HAP-1 (cell line): Measurements from ENCODE around the gene DPP9.

ENCODE experiments used
- DNase-seq, 2 experiments: peaks; one replicate each; pipeline ENCODE4 v3.0.0-alpha.2; 2016 to 2020; ENCODE audit warnings: low spot score in 2 of 2
- H3K27me3 ChIP-seq: fragments of 250-450 bp; sonication (Bioruptor Pico); 2 replicates; pipeline ENCODE4 v1.5.1; 2020; ENCODE audit warnings: low read depth, mild to moderate bottlenecking, moderate library complexity
- H3K36me3 ChIP-seq: fragments of 250-450 bp; sonication (Bioruptor Pico); replicated peaks from 2 replicates; pipeline ENCODE4 v1.5.1; 2020; ENCODE audit warnings: mild to moderate bottlenecking
- H3K4me1 ChIP-seq: fragments of 250-450 bp; sonication (Bioruptor Pico); 2 replicates; pipeline ENCODE4 v1.5.1; 2020; ENCODE audit warnings: mild to moderate bottlenecking
- H3K4me3 ChIP-seq: fragments of 250-450 bp; sonication (Bioruptor Pico); 2 replicates; pipeline ENCODE4 v1.5.1; 2020; ENCODE audit warnings: mild to moderate bottlenecking, moderate library complexity
- H3K9me3 ChIP-seq: fragments of 250-450 bp; sonication (Bioruptor Pico); 2 replicates; pipeline ENCODE4 v1.5.1; 2020; ENCODE audit warnings: mild to moderate bottlenecking, moderate library complexity
- in situ Hi-C: fragments of 300-500 bp; cut with MboI; formaldehyde crosslinking; loops from 3 replicates; pipeline ENCODE4 v1.14.3; 2020; ENCODE audit warnings: low sequenced_read_pairs, inconsistent platforms, mixed read lengths

Gene DPP9

DNA sequence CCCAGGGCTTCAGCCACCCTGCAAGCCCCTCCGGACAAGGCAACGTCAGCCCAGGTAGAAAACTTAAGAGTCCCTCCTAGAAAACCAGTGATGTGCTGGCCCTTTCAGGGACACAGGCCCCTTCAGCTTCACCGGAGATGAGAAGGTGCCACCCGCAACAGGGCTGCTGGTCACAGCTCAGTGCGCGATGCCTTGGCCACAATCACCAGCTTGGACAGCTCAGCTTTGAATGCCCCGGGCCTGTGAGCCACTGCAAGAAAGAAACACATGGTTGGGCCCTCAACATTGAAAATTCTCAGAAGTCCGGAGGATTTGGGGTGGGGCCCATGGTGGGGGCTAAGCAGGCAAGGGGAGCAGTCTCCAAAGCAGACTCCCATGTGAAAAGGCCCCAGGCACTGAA is 65.8 kb downstream of the DPP9 start:
- H3K36me3 ChIP-seq, result peaks cover 53% of the 10 kb centered on the region
- in situ Hi-C loops, result no loop called here
- no peak overlapping the region for H3K4me3 ChIP-seq
- DNase-seq, result no peak
- H3K9me3 ChIP-seq, result no peaks in the 10 kb centered on the region
- no peaks in the 10 kb centered on the region for H3K27me3 ChIP-seq
- H3K4me1 ChIP-seq, result no peaks in the 10 kb centered on the region

DNA sequence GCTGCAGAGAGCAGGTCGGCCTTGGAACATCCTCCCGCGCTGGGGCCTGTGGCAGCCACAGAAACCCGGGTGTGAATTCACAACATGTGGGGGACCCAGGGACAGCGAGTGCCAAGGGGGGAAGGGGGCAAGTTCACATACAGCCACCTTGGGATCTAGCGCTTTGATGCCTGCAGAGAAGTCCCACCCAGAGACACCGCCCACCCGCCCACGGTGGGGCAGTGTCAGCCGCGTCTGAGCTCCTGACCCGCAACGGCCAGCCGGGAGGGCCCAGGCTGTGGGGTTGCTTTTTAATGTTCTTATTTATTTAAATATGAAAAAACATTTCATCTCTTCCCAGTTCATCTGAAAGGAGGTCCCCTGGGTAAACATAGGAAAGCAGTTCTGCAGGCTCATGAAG is 66.4 kb downstream of the DPP9 start:
- no peak for DNase-seq
- Histone ChIP-seq H3K27me3 (no peaks in the 10 kb centered on the region), H3K4me1 (no peaks in the 10 kb centered on the region), H3K9me3 (no peaks in the 10 kb centered on the region), H3K36me3 (peaks cover 51% of the 10 kb centered on the region), H3K4me3 (no peak overlapping the region)
- in situ Hi-C loops, result no loop called here

- no peaks in the 10 kb centered on the region for H3K27me3 ChIP-seq
- H3K4me1 ChIP-seq, result no peaks in the 10 kb centered on the region
- DNase-seq, result no peak
- in situ Hi-C loops, result no loop called here
- peaks cover 53% of the 10 kb centered on the region for H3K36me3 ChIP-seq
- no peaks in the 10 kb centered on the region for H3K9me3 ChIP-seq
- no peak overlapping the region for H3K4me3 ChIP-seq
Observed at GRCh38 chr19:4656102-4656501, 67.5 kb downstream of the DPP9 start.

DNA sequence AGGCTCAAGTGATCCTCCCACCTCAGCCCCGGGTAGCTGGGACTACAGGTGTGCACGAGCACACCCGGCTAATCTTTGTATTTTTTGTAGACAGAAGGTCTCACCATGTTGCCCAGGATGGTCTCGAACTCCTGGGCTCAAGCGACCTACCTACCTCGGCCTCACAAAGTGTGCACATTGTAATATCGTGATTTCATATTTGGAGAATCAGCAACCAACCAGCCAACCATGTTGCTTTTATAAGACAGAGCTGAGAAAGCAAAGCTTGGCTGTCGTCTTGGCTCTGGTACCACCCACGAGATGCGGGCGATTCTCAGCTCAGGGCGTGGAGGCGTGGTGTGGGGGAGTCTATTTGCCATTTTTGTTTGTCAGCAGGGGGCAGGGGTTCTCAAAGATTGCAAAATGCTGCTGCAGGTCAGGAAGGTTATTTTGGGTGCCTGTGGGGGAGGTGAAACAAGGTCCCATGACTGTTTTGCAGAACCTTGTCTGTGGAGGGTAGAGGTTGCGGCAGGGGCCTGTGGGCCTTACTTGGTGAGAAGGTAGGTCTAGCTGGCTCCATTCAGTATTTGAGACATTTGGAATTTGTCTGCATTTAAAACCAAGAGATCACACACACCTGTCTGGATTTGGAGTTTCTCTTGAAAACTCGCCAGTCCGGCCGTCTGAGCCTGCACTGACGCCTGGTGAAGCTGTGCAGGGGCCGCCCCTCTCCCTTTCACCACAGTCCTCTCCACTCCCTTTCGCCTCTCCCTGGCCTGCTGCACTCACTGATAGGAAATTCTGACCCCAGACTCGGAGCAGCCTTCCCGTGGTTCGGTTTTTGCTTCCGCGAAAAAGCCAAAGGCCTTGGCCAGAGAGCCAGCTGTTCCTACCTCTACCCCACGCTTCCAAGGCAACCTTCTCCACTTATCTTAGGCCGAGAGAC is 68.9 kb downstream of the DPP9 start:
- Histone ChIP-seq H3K36me3 (peaks cover 41% of the 10 kb centered on the region), H3K4me1 (no peaks in the 10 kb centered on the region), H3K4me3 (no peak overlapping the region), H3K27me3 (no peaks in the 10 kb centered on the region), H3K9me3 (no peaks in the 10 kb centered on the region)
- in situ Hi-C loops, result no loop called here
- no peak for DNase-seq

GRCh38 chr19:4653793-4654436 is 69.7 kb downstream of the DPP9 start:
- H3K36me3 ChIP-seq, result peaks cover 34% of the 10 kb centered on the region
- in situ Hi-C loops, result no loop called here
- DNase-seq, result no peak
- no peaks in the 10 kb centered on the region for H3K9me3 ChIP-seq
- H3K27me3 ChIP-seq, result no peaks in the 10 kb centered on the region
- H3K4me3 ChIP-seq, result no peak overlapping the region
- H3K4me1 ChIP-seq, result no peaks in the 10 kb centered on the region

DNA sequence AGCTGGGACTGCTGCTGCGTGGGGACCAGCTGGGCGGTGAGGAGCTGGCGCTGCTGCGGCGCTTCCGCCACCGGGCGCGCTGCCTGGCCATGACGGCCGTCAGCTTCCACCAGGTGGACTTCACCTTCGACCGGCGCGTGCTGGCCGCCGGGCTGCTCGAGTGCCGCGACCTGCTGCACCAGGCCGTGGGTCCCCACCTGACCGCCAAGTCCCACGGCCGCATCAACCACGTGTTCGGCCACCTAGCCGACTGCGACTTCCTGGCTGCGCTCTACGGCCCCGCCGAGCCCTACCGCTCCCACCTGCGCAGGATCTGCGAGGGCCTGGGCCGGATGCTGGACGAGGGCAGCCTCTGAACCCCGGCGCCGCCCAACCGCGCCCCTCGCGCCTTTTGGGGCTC is 71.6 kb downstream of the DPP9 start:
- in situ Hi-C loops, result no loop called here
- H3K4me3 ChIP-seq, result no peak overlapping the region
- H3K9me3 ChIP-seq, result no peaks in the 10 kb centered on the region
- H3K36me3 ChIP-seq, result peaks cover 27% of the 10 kb centered on the region
- no peak for DNase-seq
- no peaks in the 10 kb centered on the region for H3K4me1 ChIP-seq
- H3K27me3 ChIP-seq, result no peaks in the 10 kb centered on the region

DNA sequence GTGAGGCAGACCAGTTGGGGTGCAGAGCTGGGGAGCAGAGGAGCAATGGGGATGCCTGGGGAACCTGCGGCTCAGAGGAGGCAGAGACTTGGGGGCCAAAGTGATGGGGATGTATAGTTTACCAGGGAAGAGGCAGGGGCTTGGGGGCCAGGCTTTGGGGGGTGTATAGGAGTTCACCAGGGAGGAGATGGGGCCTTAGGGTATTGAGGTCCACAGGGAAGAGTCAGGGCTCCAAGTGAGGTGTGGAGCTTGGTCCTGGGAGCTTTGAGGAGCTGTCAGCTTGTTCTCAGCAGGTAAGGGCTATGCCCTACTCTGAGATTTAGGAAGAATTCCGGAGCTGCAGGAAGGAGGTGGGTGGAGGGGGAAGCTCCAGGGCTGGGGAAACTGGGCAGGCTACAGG is 73.5 kb downstream of the DPP9 start:
- no peak overlapping the region for H3K4me3 ChIP-seq
- no peak for DNase-seq
- no peaks in the 10 kb centered on the region for H3K9me3 ChIP-seq
- H3K27me3 ChIP-seq, result no peaks in the 10 kb centered on the region
- in situ Hi-C loops, result no loop called here
- H3K36me3 ChIP-seq, result peaks cover 12% of the 10 kb centered on the region
- H3K4me1 ChIP-seq, result no peaks in the 10 kb centered on the region

DNA sequence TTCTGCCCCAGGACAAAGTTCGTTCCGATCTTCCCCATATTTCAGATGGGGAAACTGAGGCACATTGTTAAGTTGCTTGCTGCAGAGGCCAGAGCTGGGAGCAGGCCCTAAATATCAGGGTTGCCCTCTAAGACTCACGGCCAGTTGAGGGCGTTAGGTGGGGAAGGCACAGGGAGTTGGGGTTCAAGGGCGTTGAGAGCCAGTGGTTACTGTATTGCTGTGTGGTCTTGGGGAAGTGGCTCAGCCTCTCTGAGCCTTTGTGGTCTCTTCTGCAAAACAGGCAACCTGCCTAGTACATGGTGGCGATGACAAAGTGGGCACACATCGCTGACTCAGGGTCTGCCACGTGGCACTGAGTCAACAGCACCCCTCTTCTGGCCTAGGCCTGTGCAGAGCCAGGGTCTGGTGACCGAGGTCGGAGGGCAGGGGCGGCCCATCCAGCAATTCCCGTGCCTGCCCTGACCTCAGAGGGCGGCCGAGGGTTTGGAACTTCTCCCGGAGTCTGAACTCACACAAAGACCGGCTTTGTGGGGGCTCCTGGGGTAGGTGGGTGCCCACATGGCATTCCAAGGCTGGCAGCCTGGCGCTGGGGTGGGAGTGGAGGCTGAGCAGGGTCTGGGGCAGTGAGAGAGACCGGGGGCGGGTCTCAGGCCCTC is 74.1 kb downstream of the DPP9 start:
- no peak for DNase-seq
- Histone ChIP-seq H3K9me3 (no peaks in the 10 kb centered on the region), H3K36me3 (peaks cover 6% of the 10 kb centered on the region), H3K4me1 (no peaks in the 10 kb centered on the region), H3K4me3 (no peak overlapping the region), H3K27me3 (no peaks in the 10 kb centered on the region)
- in situ Hi-C loops, result no loop called here

- no peaks in the 10 kb centered on the region for H3K9me3 ChIP-seq
- DNase-seq, result no peak
- peaks cover 6% of the 10 kb centered on the region for H3K36me3 ChIP-seq
- H3K27me3 ChIP-seq, result no peaks in the 10 kb centered on the region
- H3K4me3 ChIP-seq, result no peak overlapping the region
- in situ Hi-C loops, result no loop called here
- no peaks in the 10 kb centered on the region for H3K4me1 ChIP-seq
Observed at GRCh38 chr19:4647676-4648644, 75.7 kb downstream of the DPP9 start.

DNA sequence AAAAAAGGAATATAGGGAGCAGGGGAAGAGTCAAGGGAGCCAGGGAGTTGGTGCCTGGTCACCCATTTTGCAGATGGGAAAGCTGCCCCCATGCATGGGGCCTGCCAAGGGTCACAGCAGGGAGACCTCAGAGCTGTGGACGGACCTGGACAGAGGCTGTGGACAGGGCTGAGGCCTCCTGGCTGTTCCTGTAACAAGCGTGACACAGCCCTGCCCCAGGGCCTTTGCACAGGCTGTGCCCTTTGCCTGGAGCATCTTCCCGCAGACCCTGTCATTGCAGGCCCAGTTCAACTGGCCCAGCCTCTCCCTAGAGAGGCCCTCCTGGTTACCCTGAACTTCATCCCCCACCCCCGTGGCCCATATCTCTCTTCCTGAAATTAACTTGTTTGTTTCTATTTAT is 77.9 kb downstream of the DPP9 start:
- DNase-seq, result no peak
- Histone ChIP-seq H3K4me3 (no peak overlapping the region), H3K9me3 (no peaks in the 10 kb centered on the region), H3K27me3 (no peaks in the 10 kb centered on the region), H3K36me3 (no peaks in the 10 kb centered on the region), H3K4me1 (no peaks in the 10 kb centered on the region)
- in situ Hi-C loops, result no loop called here

DNA sequence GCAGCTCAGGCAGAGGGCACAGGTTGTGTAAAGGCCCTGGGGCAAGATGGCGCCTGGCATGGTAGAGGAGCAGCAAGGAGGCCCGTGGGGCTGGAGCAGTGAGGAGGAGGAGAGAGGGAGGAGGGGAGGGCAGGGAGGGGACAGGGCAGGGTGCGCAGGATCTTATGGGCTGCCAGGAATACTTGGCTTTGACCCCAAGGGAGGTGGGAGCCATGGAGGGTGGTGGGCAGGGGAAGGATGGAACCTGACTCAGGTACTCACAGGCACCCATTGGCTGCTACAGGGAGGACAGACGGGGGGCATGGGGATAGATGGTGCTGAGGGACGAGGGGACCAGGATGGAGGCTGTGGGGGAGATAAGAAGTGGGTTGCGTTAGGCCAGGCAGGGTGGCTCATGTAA is 81.0 kb downstream of the DPP9 start:
- in situ Hi-C loops, result no loop called here
- DNase-seq, result no peak
- Histone ChIP-seq H3K9me3 (no peaks in the 10 kb centered on the region), H3K4me3 (no peak overlapping the region), H3K27me3 (no peaks in the 10 kb centered on the region), H3K36me3 (no peaks in the 10 kb centered on the region), H3K4me1 (no peaks in the 10 kb centered on the region)

DNA sequence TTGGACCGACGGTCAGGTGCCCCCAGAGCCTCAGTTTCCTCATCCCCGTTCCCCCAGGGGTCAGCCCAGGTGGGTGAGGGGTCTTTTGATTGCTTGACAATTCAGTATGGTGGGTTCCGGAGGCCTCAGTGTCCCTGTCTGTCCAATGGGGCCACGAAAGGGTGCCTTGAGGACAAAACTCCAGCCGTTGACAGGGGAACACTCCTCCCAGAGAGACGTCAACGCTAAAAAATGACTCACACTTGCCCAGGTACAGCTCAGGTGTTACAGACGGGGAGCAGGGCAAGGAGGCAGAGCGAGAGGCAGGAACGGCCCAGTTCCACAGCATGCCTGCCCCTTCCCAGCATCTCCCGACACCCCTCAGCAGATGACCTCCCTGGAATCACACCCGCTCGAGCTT is 82.5 kb downstream of the DPP9 start:
- Histone ChIP-seq H3K27me3 (no peaks in the 10 kb centered on the region), H3K36me3 (no peaks in the 10 kb centered on the region), H3K9me3 (no peaks in the 10 kb centered on the region), H3K4me1 (no peaks in the 10 kb centered on the region), H3K4me3 (no peak overlapping the region)
- in situ Hi-C loops, result no loop called here
- no peak for DNase-seq

DNA sequence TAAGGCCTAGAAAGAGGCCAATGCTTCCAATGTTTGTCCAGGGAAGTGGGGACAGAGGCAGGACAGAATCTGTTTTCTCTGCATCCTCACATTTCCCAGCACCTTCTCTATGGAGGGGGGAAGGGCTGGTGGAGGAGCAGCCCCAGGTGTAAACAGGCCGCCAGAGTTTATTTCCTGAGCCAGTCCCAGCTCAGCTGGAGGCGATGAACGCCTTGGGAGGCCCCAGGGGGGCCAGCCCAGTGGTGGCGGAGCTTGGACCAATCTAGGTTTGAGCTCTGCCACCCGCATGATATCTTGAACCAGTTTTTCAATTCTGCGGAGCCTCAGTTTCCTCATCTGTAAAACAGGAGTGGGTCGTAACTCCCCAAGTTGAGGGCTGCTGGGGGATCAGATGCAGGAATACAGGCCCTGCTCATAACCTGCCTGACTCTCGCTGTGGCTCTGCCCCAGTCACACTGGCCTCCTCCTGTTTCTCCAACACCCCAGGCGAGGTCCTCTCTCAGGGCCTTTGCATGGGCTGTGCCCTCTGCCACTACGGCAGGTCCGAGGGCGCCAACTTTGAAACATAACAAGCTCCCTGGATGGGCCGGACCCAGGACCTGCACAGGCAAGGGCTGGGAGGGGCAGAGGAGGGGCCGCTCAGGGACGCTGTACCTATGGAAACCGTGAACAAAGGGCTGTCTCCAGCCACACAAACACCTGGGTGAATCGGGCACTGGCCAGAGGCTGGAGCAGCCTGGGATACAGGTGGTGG is 83.2 kb downstream of the DPP9 start:
- no peaks in the 10 kb centered on the region for H3K36me3 ChIP-seq
- DNase-seq, result peak in 1 of 2 experiments; percentile 41
- in situ Hi-C loops, result no loop called here
- H3K4me3 ChIP-seq, result peak overlapping the region; percentile 71
- H3K4me1 ChIP-seq, result peaks cover 6% of the 10 kb centered on the region
- no peaks in the 10 kb centered on the region for H3K9me3 ChIP-seq
- no peaks in the 10 kb centered on the region for H3K27me3 ChIP-seq
